ENCODE data around the gene FAM107B. TPM values are rescaled to one million over a fixed set of nuclear protein-coding genes. Genes with fewer than 3 reads are reported as not detected.

The FAM107B gene
- total and polyA plus RNA-seq, 2 of the 13 experiments (the other 11 are each of a cell fraction or from before 2014, with no cell fraction given), result 15.7 to 24.8 TPM

GRCh38 chr10:14611968-14612693, 162.6 kb downstream of the FAM107B start (continued):
- TF ChIP-seq ZNF263 (CRISPR knock-in tag; IDR thresholded peaks at IDR 0.05) (peak; percentile 50; the same call in 1 of the 2 replicates), REXO4 (CRISPR knock-in tag; IDR thresholded peaks at IDR 0.05; ENCODE audit: borderline replicate concordance) (no peak), SAP130 (CRISPR knock-in tag; IDR thresholded peaks at IDR 0.05; ENCODE audit: low read depth) (peak; percentile 33; the same call in 1 of the 2 replicates), CEBPB (IDR thresholded peaks at IDR 0.05; ENCODE audit: borderline replicate concordance, low read depth, low read length) (peak; percentile 5; the same call in 1 of the 2 replicates), ZNF777 (CRISPR knock-in tag; IDR thresholded peaks at IDR 0.05) (no peak), ZNF292 (CRISPR knock-in tag; IDR thresholded peaks at IDR 0.05; ENCODE audit: borderline replicate concordance, low read depth) (0 out of 2 replicates have a peak, but pooled peaks have one; percentile 17), CREM (IDR thresholded peaks at IDR 0.05) (no peak), CREM (CRISPR knock-in tag; IDR thresholded peaks at IDR 0.05) (no peak), ARNTL (CRISPR knock-in tag; IDR thresholded peaks at IDR 0.05) (no peak), PAXIP1 (CRISPR knock-in tag; conservative IDR thresholded peaks at IDR 0.05) (peak; percentile 81), KDM6A (CRISPR knock-in tag; IDR thresholded peaks at IDR 0.05; ENCODE audit: low read depth) (peak; percentile 18; the same call in 1 of the 2 replicates), NR2F6 (IDR thresholded peaks at IDR 0.05) (0 out of 2 replicates have a peak, but pooled peaks have one; percentile 21), NR2F6 (CRISPR knock-in tag; IDR thresholded peaks at IDR 0.05) (no peak)
